ENCODE data around the gene MC2R.
"Not testable (repeated sequence)": the region's sequence is repeated elsewhere in the genome, so short reads cannot be mapped to it uniquely, and the experiment has no call there.

Gene MC2R

DNA sequence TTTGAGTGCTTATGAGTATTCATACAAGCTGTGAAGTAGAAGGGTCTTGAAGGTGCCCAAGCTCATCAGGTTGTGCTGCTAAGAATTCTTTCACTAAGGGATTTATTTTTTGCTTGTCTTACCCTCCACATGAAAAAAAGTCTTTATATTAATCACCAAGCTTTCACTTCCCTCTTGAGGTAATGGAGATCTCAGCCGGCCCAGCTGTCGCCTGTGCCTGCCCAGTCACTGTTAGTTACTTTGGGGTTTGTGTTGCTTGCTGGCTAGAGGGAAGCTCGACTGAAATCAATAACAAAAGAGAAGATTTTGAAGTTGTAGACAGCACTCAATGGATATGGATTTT is 21.9 kb downstream of the MC2R start:
- DNase-seq (ENCODE audit: low read depth), result no peak

DNA sequence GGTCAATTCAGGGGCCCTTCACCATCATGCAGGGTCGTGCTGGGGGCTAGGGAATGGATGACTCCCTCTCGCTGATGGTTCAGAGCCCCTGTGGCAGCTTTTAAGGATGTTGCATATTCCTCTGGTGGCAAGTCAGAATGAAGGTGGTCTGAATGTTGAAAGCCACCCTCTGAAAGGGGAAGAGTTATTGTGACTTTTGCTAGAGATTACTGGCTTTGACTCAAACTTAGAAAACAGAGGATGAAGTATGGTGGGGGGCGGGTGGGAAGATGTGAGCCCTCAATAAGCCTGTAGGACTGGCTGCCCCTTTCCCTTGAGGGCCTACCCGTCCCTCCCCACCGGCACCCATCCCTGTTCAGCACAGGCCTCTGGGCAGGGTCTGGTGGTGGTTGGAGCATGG is 23.2 kb downstream of the MC2R start:
- no peak for DNase-seq (ENCODE audit: low read depth)

DNA sequence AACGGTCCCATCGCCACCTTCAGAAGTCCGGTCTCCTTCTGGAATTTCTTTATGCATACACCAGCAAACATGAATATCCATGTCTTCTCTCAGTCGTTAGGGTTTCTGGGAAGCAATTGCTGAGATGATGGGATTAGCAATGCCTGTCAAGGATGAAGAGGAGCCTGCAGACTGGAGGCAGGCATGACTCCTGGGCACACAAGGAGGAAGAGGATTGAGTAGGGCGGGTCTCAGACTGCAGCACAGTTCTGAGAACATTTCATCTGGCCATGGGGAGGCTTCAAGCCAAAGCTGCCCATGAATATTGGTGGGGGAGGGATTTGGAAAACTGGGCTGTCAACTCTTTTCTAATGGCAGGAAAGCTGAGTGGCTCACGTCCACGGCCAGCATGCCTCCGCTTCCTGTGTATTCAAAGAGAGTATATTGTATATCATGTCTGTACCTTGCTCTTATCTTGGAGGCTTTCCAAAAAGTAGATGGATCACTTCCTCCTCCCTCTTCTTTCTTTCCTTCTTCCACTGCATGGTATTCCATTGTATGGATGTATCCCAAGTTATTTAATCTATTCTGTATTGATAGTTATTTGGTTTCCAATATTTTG is 24.5 kb downstream of the MC2R start:
- DNase-seq (ENCODE audit: low read depth), result no peak

DNA sequence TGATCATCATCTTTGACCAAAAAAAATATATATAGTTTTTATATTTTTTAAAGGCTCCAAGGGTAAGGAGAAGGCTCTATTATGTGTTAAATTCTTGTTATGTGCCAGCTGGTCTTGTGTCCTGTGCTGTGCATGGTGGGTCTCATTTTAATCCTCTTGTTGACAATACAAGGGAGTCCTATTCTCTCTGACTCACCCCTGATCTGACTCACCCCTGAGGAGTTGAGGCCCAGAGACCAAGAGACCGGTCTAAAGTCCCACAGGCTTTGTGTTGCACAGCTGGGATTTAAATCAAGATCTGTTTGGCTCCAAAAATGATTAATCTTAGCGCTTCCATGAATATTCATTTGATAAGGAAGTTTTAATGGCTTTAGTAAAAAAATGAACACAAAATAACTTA is 25.7 kb downstream of the MC2R start:
- no peak for DNase-seq (ENCODE audit: low read depth)

DNA sequence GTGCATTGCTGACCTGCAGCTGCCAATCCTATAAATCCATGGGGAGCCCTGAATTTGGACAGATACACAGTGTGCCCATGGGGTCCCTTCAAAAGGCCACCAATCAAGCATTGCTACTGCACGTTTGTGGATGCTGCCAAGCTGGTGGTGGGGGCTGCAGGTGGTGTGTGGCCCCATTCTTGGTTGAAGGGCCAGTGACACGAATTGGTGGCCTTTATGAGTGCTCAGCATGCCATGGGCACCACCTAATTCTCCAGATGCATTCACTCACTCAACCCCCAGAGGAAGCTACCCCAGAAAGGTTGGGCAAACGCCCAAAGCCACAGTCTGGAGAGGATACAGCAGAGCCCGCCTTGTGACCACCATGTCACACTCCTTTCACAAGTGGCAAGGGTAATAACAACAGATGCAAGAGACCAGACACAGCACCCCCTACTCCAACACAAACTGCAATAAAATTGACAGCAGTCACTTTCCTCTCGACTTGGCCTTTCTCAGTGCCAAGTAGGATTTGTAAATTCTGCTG is 27.1 kb downstream of the MC2R start:
- no peak for DNase-seq (ENCODE audit: low read depth)

DNA sequence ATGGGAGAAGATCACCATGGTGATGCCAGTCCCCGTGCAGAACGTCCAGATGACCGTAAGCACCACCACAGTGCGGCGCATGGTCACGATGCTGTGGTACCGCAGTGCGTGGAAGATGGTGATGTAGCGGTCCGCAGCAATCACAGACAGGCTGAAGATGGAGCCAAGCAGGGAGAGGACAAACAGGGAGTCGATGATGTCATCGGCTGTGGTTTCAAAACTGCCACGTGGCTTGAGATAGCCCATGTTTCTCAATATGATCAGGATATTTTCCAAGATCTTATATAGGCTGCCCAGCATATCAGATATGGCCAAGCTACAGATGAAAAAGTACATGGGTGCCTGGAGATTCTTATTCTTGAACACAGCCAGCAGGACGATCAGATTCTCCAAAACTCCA is 30.3 kb downstream of the MC2R start:
- no peak for DNase-seq (ENCODE audit: low read depth)

DNA sequence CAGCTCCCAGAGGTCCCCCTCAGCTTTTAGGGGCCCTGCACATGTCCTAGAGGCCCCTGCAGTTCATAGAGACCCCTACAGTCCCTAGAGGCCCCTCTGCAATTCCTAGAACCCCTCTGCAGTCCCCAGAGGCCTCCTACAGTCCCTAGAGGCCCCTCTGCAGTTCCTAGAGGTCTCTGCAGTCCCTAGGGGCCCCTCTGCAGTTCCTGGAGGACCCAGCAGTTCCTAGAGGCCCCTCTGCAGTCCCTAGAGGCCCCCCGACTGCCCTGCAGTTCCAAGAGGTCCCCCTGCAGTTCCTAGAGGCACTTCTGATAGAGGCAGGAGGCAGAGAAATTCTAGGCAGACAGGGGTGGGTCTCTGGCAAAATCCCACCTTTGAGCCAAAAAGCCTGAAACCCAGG is 35.4 kb downstream of the MC2R start:
- DNase-seq (ENCODE audit: low read depth), result no peak

DNA sequence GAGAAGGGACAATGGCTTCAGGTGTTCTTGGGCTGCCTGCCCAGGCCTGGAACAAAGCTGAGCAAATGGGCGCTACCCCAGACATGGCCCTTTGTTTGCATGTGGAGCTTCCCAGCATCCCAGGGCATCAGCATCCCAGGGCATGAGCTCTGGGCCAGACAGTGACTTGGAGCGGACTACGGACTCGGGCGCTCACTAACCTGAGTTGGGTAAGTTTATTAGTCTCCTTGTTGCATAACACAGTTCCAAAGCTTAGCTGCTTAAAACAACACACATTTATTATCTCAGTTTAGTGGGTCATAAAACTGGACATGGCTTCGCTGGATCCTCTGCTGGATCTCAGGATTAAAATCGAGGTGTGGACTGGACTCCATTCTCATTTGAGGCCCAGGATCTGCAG is 35.8 kb downstream of the MC2R start:
- DNase-seq (ENCODE audit: low read depth), result no peak

DNA sequence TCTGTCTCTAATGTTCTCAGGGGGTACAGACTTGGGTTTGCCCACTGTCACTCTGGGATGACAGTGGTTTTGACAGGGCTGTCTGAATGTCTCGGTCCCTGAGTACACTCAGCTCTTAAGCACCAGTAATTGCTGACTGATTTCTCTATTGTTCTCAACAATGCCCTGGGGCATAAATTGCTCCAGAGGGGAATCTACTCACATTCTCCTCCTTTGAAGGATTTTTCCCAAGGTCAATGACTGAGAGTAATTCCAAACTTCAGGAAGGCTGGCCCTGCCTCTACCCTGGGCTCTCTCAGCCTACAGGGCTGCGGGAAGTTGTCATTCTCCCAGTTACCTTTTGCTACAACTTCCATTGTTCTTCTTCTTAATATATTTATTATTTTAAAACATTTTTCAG is 36.5 kb downstream of the MC2R start:
- no peak for DNase-seq (ENCODE audit: low read depth)

DNA sequence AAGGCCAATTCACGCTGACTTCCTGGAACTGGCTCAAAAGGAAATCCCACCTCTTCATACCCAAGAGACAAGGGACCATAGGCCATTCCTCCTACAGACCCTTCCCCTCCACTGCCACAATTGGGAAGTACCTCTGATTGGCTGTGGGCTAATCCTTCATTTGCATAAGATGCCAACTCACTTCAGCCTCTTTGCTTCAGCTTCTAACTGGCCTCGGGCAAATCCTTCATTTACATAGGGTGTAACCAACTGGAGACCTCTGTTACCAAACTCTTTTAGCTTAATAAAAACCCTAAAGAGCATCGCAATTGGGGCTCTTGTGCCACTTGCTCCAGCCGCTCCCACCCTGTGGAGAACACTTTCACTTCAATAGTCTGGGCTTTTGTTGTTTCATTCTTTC is 38.2 kb downstream of the MC2R start:
- no peak for DNase-seq (ENCODE audit: low read depth)

DNA sequence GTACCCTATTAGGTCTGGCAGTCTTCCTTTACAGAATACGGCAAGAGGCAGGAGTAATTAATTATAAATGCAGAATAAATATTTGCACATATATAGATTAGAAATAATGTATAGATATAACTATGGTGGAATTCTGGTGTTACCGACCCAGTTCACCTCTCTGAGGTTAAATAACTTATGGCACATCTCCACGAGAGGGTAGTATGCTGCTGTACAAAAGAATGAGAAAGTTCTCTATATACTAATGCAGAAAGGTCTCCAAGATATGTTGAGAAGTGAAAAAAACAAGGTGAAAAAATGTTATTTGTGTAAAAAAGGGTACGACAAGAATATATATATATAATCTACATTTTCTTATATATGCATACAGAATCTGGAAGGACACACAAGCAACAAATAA is 40.8 kb downstream of the MC2R start:
- DNase-seq (ENCODE audit: low read depth), result no peak

DNA sequence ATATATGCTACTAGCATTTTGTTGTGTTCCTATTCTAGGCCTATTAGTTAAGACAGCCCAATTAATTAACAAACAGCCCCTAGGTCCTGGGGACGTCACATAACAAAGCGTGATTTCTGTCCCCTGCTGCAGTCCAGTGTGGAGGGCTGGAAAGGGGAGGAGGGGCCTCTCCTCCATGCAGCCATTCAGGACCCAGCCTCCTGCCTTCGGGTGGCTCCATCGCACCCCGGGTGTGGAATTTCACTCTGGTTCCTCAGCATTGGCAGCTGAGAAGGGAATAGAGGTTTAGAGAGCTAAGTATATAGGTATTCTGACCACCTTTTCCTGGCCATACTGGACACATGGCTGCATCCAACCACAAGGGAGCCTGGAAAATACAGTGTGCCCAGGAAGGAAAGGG is 42.4 kb downstream of the MC2R start:
- DNase-seq (ENCODE audit: low read depth), result no peak

DNA sequence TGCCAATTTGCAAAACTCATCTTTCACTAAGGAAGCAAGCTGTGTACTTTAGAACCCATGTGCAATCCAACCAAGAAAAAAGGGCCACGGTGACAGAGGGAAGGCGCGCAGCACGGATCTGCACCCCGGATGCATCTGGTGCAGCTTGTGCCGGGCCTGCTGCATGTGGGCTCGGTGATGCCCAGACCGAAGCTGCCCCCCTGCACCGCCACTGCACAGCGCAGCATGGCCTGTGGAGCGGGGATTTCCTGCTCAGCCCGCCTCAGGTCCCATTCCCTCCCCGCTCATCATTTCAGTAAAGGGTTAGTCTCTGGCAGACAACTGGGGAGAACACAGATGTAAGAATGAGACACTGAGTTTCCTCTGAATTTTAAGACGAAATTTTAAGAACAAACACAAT is 43.0 kb downstream of the MC2R start:
- no peak for DNase-seq (ENCODE audit: low read depth)

DNA sequence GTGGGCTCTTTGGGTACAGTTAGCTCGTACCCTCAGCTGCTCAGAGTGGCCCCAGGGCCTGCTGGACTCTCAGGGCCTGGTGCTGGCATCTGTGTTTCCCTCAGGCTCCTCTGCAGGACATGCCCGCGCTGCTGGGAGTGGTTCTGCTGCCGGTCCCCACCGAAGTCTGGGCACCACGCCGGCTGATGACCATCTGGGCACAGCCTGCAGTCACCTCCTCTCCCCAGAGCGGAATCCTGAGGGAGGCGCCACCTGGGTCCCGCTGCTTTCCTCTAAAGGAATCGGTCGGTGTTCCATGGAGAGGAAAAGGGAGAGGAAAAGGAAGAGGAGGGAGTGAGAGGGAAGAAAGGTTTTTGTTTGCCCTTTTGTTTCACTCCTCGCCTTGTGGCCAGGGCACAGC is 43.6 kb downstream of the MC2R start:
- no peak for DNase-seq (ENCODE audit: low read depth)

DNA sequence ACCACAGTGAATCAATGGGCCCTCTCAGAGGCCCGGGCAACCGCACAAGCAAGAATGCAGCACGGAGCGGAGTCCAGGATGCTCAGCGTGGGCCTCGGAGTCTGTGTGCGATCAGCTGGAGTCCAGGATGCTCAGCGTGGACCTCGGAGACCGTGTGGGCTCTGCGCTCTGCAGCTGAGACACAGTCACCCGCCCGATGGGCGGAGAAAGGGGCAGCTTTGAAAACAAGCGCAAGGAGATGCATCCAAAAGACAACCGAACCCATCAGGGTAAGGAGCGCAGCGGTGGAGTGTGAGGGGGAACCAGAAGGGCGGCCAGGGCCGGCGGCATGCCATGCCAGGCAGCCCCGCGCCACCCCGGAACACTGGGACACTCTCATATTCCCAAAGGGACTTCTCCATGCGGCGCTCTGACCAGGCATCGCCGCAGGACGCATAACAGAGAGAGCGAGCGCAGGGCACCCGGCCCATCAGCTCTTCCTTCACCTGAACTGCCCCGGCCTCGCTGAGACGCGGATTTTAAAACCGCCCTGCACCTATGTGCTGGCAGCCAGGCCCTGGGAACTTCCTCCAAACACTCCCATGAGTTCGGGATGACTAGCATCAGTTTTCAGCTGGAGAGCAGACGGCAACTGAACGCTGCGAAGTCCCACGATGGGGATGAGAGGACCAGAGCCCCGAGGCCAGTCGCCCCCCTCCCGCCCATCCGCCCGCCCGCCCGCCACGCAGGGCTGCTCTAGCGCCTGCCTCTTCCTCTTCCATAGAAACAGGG is 46.6 kb downstream of the MC2R start:
- no peak for DNase-seq (ENCODE audit: low read depth)

DNA sequence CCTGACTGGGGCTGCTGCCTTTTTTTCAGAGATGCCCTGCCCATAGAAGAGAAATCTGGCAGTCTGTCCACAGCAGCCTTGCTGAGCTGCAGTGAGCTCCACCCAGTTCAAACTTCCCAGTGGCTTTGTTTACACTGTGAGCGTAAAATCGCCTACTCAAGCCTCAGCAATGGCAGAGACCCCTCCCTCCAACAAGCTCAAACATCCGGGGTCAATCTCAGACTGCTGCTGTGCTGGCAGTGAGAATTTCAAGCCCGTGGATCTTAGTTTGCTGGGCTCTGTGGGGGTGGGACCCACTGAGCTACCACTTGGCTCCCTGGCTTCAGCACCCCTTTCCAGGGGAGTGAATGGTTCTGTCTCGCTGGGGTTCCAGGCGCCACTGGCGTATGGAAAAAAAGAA is 52.4 kb downstream of the MC2R start:
- not testable (repeated sequence) for DNase-seq (ENCODE audit: low read depth)

DNA sequence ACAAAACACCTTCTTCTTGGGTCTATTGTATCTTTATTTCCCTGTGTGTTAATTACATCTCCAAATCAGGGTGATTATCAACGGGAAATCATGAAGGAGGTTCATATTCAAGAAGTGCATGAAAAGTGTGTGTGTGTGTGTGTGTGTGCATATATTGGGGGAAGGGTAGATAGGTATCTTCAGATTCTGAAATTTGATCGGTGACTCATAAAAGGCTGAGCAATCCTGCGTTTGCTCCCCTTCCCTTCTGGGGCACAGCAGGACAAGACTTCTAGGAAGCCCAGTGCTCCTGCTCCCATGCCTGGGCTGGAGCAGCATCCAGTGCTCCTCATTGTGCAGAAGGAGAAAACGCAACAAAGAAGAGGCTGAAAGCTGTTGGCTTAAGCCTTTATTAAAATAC is 65.5 kb downstream of the MC2R start:
- DNase-seq (ENCODE audit: low read depth), result no peak

DNA sequence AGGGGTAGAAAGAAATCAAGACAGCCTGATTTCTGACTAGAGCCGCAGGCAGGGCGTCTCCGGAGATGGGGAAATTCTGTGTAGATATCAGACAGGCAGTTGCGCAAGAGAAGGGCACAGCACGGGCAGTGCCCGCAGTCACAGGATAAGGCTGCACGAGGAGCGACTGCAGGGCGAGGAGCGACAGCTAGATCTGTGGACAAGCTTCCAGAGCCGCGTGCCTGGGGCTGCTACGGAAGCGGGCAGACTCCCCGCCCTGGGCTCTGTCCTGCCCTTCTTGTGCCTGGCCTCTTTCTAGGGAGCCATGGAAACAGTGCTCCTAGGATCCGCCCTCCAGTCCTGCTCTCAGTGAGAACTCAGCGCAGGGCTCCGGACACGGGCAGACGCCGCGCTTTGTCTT is 78.8 kb downstream of the MC2R start:
- DNase-seq (ENCODE audit: low read depth), result no peak

DNA sequence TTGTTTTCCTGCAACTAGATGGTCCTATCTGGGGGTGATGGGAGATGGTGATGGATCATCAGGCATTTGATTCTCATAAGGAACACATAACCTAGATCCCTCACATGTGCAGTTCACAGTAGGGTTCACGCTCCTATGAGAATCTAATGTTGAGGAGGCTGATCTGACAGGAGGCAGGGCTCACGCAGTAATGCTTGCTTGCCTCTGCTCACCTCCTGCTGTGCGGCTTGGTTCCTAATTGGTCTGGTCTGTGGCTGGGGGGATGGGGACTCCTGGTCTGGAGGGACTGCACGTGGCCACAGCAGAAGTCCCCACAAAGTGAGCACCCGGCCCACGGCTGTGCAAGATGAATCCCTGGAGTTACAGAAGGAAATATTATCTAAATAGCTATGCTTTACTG is 80.1 kb downstream of the MC2R start:
- no peak for DNase-seq (ENCODE audit: low read depth)

DNA sequence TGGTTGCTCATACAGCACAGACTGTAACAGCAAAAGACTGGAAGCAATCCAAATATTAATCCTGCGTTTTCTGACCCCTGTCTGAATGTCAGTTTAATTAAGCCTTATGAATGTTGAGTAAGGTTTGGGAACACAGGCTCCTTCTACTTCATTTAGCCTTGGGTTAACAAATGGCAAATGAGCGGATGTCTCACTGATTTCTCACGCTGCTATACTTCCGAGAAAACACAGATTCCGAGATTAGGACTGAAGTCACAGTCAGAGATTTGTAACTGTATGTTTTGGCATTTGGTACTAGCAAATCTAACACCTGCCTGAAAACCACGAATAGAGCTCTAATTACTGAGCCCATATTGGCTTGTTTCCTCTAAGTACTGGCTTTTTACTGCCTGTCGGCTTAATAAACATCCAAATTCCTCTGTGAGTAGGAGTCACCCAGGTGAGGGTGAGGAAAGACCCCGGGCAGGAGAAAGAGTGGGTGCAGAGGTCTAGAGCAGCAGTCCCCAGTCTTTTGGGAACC is 80.8 kb downstream of the MC2R start:
- DNase-seq (ENCODE audit: low read depth), result no peak

Data from stimulated activated CD8-positive, alpha-beta memory T cell treated with anti-CD3 and anti-CD28 coated beads, Interleukin-12 subunit alpha, Interleukin-12 subunit beta, amount 100 ng/mL, for 4 hours (primary cell).